ENCODE data around the gene PGA5.
"Not testable (repeated sequence)": the region's sequence is repeated elsewhere in the genome, so short reads cannot be mapped to it uniquely, and the experiment has no call there.

GRCh38 chr11:61207636-61208310 is 33.2 kb upstream of the PGA5 start:
- not testable (repeated sequence) for TF ChIP-seq POLR2A (IDR thresholded peaks at IDR 0.05)
- TF ChIP-seq, protein P1, sequence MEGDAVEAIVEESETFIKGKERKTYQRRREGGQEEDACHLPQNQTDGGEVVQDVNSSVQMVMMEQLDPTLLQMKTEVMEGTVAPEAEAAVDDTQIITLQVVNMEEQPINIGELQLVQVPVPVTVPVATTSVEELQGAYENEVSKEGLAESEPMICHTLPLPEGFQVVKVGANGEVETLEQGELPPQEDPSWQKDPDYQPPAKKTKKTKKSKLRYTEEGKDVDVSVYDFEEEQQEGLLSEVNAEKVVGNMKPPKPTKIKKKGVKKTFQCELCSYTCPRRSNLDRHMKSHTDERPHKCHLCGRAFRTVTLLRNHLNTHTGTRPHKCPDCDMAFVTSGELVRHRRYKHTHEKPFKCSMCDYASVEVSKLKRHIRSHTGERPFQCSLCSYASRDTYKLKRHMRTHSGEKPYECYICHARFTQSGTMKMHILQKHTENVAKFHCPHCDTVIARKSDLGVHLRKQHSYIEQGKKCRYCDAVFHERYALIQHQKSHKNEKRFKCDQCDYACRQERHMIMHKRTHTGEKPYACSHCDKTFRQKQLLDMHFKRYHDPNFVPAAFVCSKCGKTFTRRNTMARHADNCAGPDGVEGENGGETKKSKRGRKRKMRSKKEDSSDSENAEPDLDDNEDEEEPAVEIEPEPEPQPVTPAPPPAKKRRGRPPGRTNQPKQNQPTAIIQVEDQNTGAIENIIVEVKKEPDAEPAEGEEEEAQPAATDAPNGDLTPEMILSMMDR (IDR thresholded peaks at IDR 0.05) = not testable (repeated sequence)

Measured in adrenal gland (tissue), 5 donors.